MM.1S (cell line): ENCODE measurements around the gene SCRT2.
"Not testable (repeated sequence)": the region's sequence is repeated elsewhere in the genome, so short reads cannot be mapped to it uniquely, and the experiment has no call there.

Source experiments
- DNase-seq: peaks from one replicate; pipeline ENCODE4 v3.0.0-alpha.2; 2015
- H2AFZ ChIP-seq: fragments of 300-600 bp; sonication (generic); 2 replicates; pipeline ENCODE4 v1.6.0; 2016; ENCODE audit warnings: antibody characterized with exemption, low read length
- H3F3A ChIP-seq: fragments of 300-600 bp; sonication (generic); 2 replicates; pipeline ENCODE4 v1.6.1; 2016; ENCODE audit warnings: mild to moderate bottlenecking, antibody characterized with exemption, low read length, moderate library complexity, mixed read lengths; ENCODE audit not compliant: insufficient read depth
- H3K27ac ChIP-seq: fragments of 300-600 bp; sonication (generic); 2 replicates; pipeline ENCODE4 v1.5.1; 2016; ENCODE audit warnings: mild to moderate bottlenecking, low read length
- H3K27me3 ChIP-seq: fragments of 300-600 bp; sonication (generic); replicated peaks from 2 replicates; pipeline ENCODE4 v1.6.0; 2016; ENCODE audit warnings: low read length; ENCODE audit not compliant: insufficient read depth
- H3K36me3 ChIP-seq: fragments of 300-600 bp; sonication (generic); replicated peaks from 2 replicates; pipeline ENCODE4 v1.6.1; 2016; ENCODE audit warnings: mild to moderate bottlenecking, low read length, mixed read lengths; ENCODE audit not compliant: insufficient read depth
- H3K4me1 ChIP-seq: fragments of 300-600 bp; sonication (generic); 2 replicates; pipeline ENCODE4 v1.6.1; 2016; ENCODE audit warnings: low read length, mixed read lengths
- H3K4me2 ChIP-seq: fragments of 300-600 bp; sonication (generic); 2 replicates; pipeline ENCODE4 v1.6.0; 2016; ENCODE audit warnings: low read depth, low read length
- H3K4me3 ChIP-seq: fragments of 300-600 bp; sonication (generic); 2 replicates; pipeline ENCODE4 v1.5.1; 2016; ENCODE audit warnings: low read length, mixed read lengths
- H3K79me2 ChIP-seq: fragments of 300-600 bp; sonication (generic); 2 replicates; pipeline ENCODE4 v1.6.1; 2016; ENCODE audit warnings: mixed run types, low read length, mixed read lengths
- H3K9ac ChIP-seq: fragments of 300-600 bp; sonication (generic); 2 replicates; pipeline ENCODE4 v1.6.1; 2016; ENCODE audit warnings: low read length, mixed read lengths
- H3K9me2 ChIP-seq: fragments of 300-600 bp; sonication (generic); replicated peaks from 2 replicates; pipeline ENCODE4 v1.6.1; 2016; ENCODE audit warnings: mild to moderate bottlenecking, low read length, mixed read lengths; ENCODE audit not compliant: insufficient read depth
- H3K9me3 ChIP-seq: fragments of 300-600 bp; sonication (generic); replicated peaks from 2 replicates; pipeline ENCODE4 v1.6.1; 2016; ENCODE audit warnings: mild to moderate bottlenecking, low read length, mixed read lengths; ENCODE audit not compliant: insufficient read depth
- H4K20me1 ChIP-seq: fragments of 300-600 bp; sonication (generic); 2 replicates; pipeline ENCODE4 v1.6.1; 2016; ENCODE audit warnings: mild to moderate bottlenecking, low read length, moderate library complexity, mixed read lengths; ENCODE audit not compliant: insufficient read depth
- EZH2 ChIP-seq: fragments of 300-600 bp; sonication (generic); optimal IDR thresholded peaks from 2 replicates; pipeline ENCODE3; 2017; ENCODE audit warnings: low read depth, mild to moderate bottlenecking, antibody characterized with exemption, low read length, mixed read lengths
- EZH2phosphoT487 ChIP-seq: fragments of 300-600 bp; sonication (generic); IDR thresholded peaks from 2 replicates; pipeline ENCODE4 v1.6.1; 2018; ENCODE audit warnings: antibody characterized with exemption, low read length
- TF ChIP-seq, protein P1 (sequence below): fragments of 300-600 bp; sonication (generic); IDR thresholded peaks from 2 replicates; pipeline ENCODE4 v1.5.1; 2016; ENCODE audit warnings: antibody characterized with exemption, low read length, mixed read lengths

The SCRT2 gene

DNA sequence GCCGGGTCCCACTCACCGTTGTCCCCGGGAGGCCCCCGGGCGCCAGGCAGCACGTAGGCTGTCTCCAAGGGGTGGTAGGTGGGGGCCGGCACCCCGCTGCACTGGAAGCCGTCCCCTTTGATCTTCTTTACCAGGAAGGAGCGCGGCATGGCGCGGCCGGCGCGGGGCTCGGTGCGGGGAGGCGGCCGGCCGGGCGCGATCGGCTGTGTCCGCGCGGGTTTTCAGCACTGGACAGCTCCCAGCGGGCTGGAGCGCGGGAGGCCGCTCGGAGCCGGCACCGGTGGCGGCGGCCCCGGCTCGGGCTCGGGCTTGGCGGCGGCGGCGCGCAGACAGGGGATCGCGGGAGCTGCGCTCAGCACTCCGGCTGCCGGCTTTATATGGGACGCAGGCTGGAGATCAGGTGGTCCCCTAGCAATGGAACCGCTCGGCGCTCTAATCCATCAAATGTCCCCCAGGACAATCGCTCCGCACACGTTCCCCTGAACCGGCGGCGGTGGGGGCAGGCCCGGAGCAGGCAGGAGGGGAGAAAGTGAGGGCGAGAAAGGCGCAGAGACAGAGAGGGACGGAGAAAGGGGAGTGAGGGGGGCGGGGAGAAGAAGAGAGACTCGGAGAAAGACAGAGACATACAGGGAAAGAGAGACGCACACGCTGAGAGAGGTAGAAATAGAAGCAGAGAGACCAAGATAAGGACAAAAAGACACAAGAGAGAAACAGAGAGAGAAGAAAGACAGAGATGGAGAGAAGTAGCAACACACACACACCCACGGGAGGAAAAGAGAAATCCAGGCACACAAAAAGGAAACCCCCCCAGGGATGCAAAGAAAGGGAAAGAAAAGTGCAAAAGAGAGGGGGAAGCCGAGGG is at the start of gene SCRT2:
Gene SCRT2 (minus strand): TSS at position 350 of the 862 bp plus-strand sequence. CDS start 201 bp downstream, at position 149.
- peak; percentile 73 for DNase-seq
- TF ChIP-seq EZH2 (no peak), EZH2phosphoT487 (no peak)
- TF ChIP-seq, protein P1, sequence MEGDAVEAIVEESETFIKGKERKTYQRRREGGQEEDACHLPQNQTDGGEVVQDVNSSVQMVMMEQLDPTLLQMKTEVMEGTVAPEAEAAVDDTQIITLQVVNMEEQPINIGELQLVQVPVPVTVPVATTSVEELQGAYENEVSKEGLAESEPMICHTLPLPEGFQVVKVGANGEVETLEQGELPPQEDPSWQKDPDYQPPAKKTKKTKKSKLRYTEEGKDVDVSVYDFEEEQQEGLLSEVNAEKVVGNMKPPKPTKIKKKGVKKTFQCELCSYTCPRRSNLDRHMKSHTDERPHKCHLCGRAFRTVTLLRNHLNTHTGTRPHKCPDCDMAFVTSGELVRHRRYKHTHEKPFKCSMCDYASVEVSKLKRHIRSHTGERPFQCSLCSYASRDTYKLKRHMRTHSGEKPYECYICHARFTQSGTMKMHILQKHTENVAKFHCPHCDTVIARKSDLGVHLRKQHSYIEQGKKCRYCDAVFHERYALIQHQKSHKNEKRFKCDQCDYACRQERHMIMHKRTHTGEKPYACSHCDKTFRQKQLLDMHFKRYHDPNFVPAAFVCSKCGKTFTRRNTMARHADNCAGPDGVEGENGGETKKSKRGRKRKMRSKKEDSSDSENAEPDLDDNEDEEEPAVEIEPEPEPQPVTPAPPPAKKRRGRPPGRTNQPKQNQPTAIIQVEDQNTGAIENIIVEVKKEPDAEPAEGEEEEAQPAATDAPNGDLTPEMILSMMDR = no peak
- Histone ChIP-seq H3K9ac (no peak within 1 kb of the TSS), H3K79me2 (no peaks in the 10 kb centered on the region), H2AFZ (no peak within 1 kb of the TSS), H3K9me2 (no peaks in the 10 kb centered on the region), H3K4me2 (peak within 1 kb of the TSS; percentile 82), H3K36me3 (no peaks in the 10 kb centered on the region), H3K4me1 (peaks cover 9% of the 10 kb centered on the region; the same call in 1 of the 2 replicates), H3F3A (no peaks in the 10 kb centered on the region), H4K20me1 (no peaks in the 10 kb centered on the region), H3K27me3 (peaks cover 60% of the 10 kb centered on the region), H3K27ac (no peak within 1 kb of the TSS), H3K4me3 (peak within 1 kb of the TSS; percentile 34), H3K9me3 (no peaks in the 10 kb centered on the region)

DNA sequence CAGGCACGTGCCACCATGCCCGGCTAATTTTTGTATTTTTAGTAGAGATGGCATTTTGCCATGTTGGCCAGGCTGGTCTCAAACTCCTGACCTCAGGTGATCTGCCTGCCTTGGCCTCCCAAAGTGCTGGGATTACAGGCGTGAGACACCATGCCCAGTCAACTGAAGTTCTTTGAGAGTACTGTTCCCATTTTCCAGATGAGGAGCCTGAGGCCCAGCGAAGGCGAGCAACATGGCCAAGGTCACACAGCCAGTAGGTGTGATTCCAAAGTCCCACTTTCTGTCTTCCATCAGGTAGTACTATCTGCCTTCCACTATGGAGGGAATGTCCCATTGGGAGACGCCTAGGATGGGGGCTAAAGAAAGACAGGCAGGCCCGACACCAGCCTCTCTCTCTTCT is 49.2 kb upstream of the SCRT2 start:
- H3K9me2 ChIP-seq, H3K4me2 ChIP-seq, H3K27me3 ChIP-seq, H3K4me3 ChIP-seq, H2AFZ ChIP-seq, H3K9ac ChIP-seq, H4K20me1 ChIP-seq, H3K79me2 ChIP-seq, H3K27ac ChIP-seq, DNase-seq, H3K36me3 ChIP-seq, H3K4me1 ChIP-seq, H3K9me3 ChIP-seq, H3F3A ChIP-seq: not testable (repeated sequence)

DNA sequence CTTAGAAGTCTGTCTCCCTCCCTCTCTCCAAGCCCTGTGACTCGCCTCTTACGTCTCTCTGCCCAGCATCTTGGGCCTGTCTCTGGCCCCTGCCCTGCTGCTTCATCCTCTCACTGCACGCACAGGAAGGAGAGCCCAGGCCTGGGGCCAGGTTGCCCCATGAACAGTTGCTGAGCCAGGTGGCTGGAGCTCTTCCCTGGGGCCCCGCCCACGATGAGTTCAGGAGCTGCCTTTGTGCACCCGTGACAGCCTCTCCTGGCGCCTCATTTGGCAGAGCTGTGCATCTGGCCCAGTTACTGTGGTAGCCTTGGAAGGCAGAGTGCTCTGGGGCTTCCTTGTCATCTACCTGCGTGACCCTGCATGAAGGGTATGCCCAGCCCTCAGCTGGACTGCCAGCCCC is 48.2 kb upstream of the SCRT2 start:
- TF ChIP-seq, protein P1 = no peak
- TF ChIP-seq EZH2 (no peak), EZH2phosphoT487 (no peak)
- Histone ChIP-seq H3K4me2 (no peak overlapping the region), H3K9ac (no peak overlapping the region), H3K27me3 (peaks cover 6% of the 10 kb centered on the region; the same call in 1 of the 2 replicates), H3K9me3 (no peaks in the 10 kb centered on the region), H3K4me1 (no peaks in the 10 kb centered on the region), H2AFZ (no peak overlapping the region), H3K27ac (no peak overlapping the region), H3K79me2 (no peaks in the 10 kb centered on the region), H3F3A (no peaks in the 10 kb centered on the region), H3K4me3 (no peak overlapping the region), H4K20me1 (no peaks in the 10 kb centered on the region), H3K9me2 (no peaks in the 10 kb centered on the region), H3K36me3 (no peaks in the 10 kb centered on the region)
- DNase-seq = no peak
